Thyroid gland (tissue), 4 donors: ENCODE data around the gene ABHD2. TPM values are rescaled to one million over a fixed set of nuclear protein-coding genes. Genes with fewer than 3 reads are reported as not detected.
A peak's percentile ranks its signal among the peaks of the same experiment; 100 is the strongest.

ENCODE experiments used
- DNase-seq, 2 donors: peaks; one replicate each; pipeline ENCODE4 v3.0.0-alpha.2; 2019
- H3K27ac ChIP-seq, 3 donors: fragments of 200-600 bp; sonication (generic); 1 replicate in 2 of 3; 2 replicates in 1 of 3; pipeline ENCODE4 v1.5.1; 2016 to 2019; ENCODE audit warnings: mild to moderate bottlenecking in 1 of 3, moderate library complexity in 1 of 3
- H3K27me3 ChIP-seq: fragments of 200-600 bp; sonication (generic); one replicate; pipeline ENCODE4 v1.5.1; 2019
- H3K36me3 ChIP-seq, 2 donors: fragments of 200-600 bp; sonication (generic); one replicate each; pipeline ENCODE4 v1.5.1; 2016 to 2019
- H3K4me1 ChIP-seq, 2 donors: fragments of 200-600 bp; sonication (generic); one replicate each; pipeline ENCODE4 v1.5.1; 2017 to 2019
- H3K4me3 ChIP-seq, 3 donors: fragments of 200-600 bp; sonication (generic); replicated peaks in 1 of 3; 1 replicate in 2 of 3; 2 replicates in 1 of 3; pipeline ENCODE4 v1.5.1; 2016; ENCODE audit warnings: mild to moderate bottlenecking in 1 of 3
- H3K9me3 ChIP-seq: fragments of 200-600 bp; sonication (generic); one replicate; pipeline ENCODE4 v1.5.1; 2017
- POLR2A ChIP-seq, 2 donors: fragments of 450-650 bp; IDR thresholded peaks; one replicate each; pipeline ENCODE4 v1.6.1; 2017; ENCODE audit warnings: antibody characterized with exemption in 2 of 2, mild to moderate bottlenecking in 2 of 2, moderate library complexity in 1 of 2
- WGBS, 2 donors: methylation state at CpG; one replicate each; pipeline ENCODE4 v1.1.5; 2017; 5-methylcytosine and 5-hydroxymethylcytosine counted together
- intact Hi-C: fragments of 100-400 bp; cut with DNase I; formaldehyde crosslinking; loops from one replicate; pipeline ENCODE4 v1.15.1; 2023
- total RNA-seq, 4 donors: library from RNA; depleted of rRNA; stranded (reverse); fragments of >200 nt; gene quantifications; one replicate each; pipeline ENCODE4 v1.2.3, GENCODE V29; 2016
- TF ChIP-seq, protein P1 (sequence below), 6 experiments: fragments of 200-600 bp in 3 of 6; fragments of 450-650 bp in 3 of 6; sonication (generic) in 3 of 6; IDR thresholded peaks; one replicate each; pipeline ENCODE4 v1.5.1; 2016 to 2019; ENCODE audit warnings: antibody characterized with exemption in 6 of 6, mild to moderate bottlenecking in 2 of 6, inconsistent platforms in 1 of 6, moderate library complexity in 1 of 6

Gene ABHD2
- total RNA-seq = 10 to 100 TPM; 52.0 to 74.4 (median 66.2) TPM

DNA sequence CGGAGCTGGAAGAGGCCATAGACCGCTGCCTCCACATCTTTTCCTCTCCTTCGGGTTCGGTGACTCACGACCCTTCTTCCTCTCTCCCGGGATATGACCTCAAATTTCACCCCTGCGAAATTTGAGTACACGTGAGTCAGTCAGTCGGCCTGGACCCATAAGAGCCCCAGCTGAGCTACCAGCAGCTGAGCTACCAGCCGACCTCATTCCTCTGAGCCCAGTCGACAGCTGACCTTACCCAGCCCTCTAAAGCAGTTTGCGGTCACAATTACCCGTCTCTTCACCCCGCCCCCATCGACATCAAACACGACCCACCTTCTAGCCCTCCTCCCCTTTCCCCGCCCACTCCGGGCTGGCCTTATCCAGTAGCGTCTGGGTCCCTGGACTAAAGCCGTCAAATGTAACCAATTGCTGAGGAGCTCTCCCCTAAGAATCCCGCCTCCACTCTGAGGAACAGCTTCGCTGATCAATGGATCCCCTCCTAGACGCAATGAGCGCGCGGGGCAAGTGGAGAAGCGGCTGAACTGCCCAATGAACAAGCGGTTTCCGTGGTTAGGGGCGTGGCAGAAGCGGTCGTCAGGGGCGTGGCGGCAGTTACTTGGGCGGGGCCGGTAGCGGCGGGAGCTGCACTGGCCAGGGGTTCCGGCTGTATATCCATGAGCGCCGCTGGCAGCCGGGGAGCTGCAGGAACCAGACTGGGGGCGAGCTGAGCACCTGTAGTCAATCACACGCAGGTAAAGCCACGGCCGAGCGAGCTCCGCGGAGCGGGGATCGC is at the start of gene ABHD2:
TSS of gene ABHD2 (plus strand) at position 627 of the 775 bp plus-strand sequence. CDS start 27,872 bp downstream, outside the sequence.
- TF ChIP-seq, protein P1, sequence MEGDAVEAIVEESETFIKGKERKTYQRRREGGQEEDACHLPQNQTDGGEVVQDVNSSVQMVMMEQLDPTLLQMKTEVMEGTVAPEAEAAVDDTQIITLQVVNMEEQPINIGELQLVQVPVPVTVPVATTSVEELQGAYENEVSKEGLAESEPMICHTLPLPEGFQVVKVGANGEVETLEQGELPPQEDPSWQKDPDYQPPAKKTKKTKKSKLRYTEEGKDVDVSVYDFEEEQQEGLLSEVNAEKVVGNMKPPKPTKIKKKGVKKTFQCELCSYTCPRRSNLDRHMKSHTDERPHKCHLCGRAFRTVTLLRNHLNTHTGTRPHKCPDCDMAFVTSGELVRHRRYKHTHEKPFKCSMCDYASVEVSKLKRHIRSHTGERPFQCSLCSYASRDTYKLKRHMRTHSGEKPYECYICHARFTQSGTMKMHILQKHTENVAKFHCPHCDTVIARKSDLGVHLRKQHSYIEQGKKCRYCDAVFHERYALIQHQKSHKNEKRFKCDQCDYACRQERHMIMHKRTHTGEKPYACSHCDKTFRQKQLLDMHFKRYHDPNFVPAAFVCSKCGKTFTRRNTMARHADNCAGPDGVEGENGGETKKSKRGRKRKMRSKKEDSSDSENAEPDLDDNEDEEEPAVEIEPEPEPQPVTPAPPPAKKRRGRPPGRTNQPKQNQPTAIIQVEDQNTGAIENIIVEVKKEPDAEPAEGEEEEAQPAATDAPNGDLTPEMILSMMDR (IDR thresholded peaks at IDR 0.05) = no peak
- TF ChIP-seq POLR2A (IDR thresholded peaks at IDR 0.05) = peak in 1 of 2 donors; percentile 76
- Histone ChIP-seq H3K36me3 (no peaks in the 10 kb centered on the region), H3K27me3 (no peaks in the 10 kb centered on the region), H3K9me3 (no peaks in the 10 kb centered on the region), H3K27ac (peak within 1 kb of the TSS; percentile 23 to 86 (median 79)), H3K4me1 (peaks cover 16 to 22% of the 10 kb centered on the region in 2 donors), H3K4me3 (peak within 1 kb of the TSS; percentile 52 to 82 (median 78))
- 1 to 2% methylated on average over 34 to 37 of the region's 51 CpGs for WGBS, 2 donors
- peak; percentile 99 for DNase-seq
- intact Hi-C loops = no loop called here

- DNase-seq = no peak
- intact Hi-C loops = no loop called here
- Histone ChIP-seq H3K4me1 (no peaks in the 10 kb centered on the region), H3K36me3 (no peaks in the 10 kb centered on the region), H3K27me3 (no peaks in the 10 kb centered on the region), H3K9me3 (no peaks in the 10 kb centered on the region), H3K4me3 (no peak overlapping the region), H3K27ac (no peak overlapping the region)
- WGBS, 2 donors = 90 to 95% methylated on average over 5 of the region's 5 CpGs
- no peak for TF ChIP-seq POLR2A (IDR thresholded peaks at IDR 0.05)
- TF ChIP-seq, protein P1 (IDR thresholded peaks at IDR 0.05) = no peak
Observed at GRCh38 chr15:89039142-89039541, 49.1 kb upstream of the ABHD2 start.

- H3K4me1 ChIP-seq = no peaks in the 10 kb centered on the region
- H3K9me3 ChIP-seq = no peaks in the 10 kb centered on the region
- no peak for DNase-seq
- WGBS, 2 donors = 89 to 93% methylated on average over 4 to 5 of the region's 5 CpGs
- no peaks in the 10 kb centered on the region for H3K27me3 ChIP-seq
- no peak overlapping the region for H3K27ac ChIP-seq
- H3K4me3 ChIP-seq = no peak overlapping the region
- H3K36me3 ChIP-seq = no peaks in the 10 kb centered on the region
- intact Hi-C loops = no loop called here
- TF ChIP-seq, protein P1 (IDR thresholded peaks at IDR 0.05) = no peak
- no peak for TF ChIP-seq POLR2A (IDR thresholded peaks at IDR 0.05)
Observed at GRCh38 chr15:89041507-89041906, 46.7 kb upstream of the ABHD2 start.

- no peaks in the 10 kb centered on the region for H3K36me3 ChIP-seq
- no peak overlapping the region for H3K27ac ChIP-seq
- H3K27me3 ChIP-seq = no peaks in the 10 kb centered on the region
- TF ChIP-seq, protein P1 (IDR thresholded peaks at IDR 0.05) = no peak
- TF ChIP-seq POLR2A (IDR thresholded peaks at IDR 0.05) = no peak
- H3K9me3 ChIP-seq = no peaks in the 10 kb centered on the region
- no peaks in the 10 kb centered on the region for H3K4me1 ChIP-seq
- no peak overlapping the region for H3K4me3 ChIP-seq
- 88 to 90% methylated on average over 5 of the region's 5 CpGs for WGBS, 2 donors
- intact Hi-C loops = no loop called here
- DNase-seq = no peak
Observed at GRCh38 chr15:89042387-89042786, 45.9 kb upstream of the ABHD2 start.
